ENCODE data around the gene RILPL2.
A peak's percentile ranks its signal among the peaks of the same experiment; 100 is the strongest.
"Not testable (repeated sequence)": the region's sequence is repeated elsewhere in the genome, so short reads cannot be mapped to it uniquely, and the experiment has no call there.

Gene RILPL2

DNA sequence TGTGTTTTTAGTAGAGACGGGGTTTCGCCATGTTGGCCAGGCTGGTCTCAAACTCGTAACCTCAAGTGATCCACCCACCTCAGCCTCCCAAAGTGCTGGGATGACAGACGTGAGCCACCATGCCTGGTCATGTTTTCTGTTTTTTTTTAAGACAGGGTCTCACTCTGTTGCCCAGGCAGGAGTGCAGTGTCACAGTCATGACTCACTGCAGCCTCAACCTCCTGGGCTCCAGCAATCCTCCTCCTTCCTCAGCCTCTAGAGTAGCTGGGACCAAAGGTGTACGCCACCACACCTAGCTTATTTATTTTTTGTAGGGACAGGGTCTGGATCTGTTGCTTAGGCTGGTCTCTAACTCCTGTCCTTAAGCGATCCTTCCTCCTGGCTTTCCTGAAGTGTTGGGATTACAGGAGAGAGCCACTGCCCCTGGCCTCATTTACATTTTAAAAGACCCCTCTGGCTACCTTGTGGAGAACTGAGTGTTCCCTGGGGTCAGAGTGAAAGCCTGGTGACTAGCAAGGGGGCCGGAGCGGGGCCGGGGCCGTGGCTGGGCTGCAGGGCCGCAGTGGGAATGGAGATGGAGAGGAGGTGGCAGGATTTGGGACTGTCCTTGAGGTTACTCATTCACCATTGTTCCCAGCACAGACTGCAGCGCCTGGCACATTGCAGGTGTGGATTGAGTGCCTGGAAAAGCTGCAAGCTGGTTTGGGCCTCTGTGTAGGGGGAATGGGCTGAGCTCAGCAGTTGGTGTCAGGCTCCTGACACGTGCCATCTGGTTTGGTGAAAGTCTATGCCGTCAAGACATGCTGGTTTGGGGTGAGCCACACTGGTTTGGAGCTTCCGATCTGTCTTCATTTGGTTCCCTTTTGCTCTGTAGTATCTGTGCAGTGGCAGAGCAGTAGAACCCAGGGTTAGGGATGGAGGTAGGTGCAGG lies 34.5 kb downstream of the RILPL2 start:
- DNase-seq, result no peak

DNA sequence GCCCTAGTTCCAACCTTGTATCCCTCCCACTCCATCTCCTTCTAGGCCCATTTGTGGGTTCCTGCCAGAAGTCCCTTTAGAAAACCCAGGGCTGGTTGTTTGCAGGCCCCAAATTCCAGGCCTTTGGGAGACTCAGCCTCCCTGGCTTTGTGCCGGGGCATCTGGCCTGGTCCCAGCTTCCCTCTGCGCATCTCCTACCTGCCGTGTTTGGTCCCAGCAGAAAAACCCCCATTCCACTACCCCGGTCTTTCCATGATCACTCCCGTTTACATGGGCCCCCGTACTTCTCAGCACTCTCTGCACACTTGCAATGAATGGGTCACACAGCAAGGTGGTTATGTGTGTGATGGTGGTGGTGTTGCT lies 37.2 kb downstream of the RILPL2 start:
- no peak for DNase-seq

- no peak for DNase-seq
These were observed 37.8 kb downstream of the RILPL2 start for GRCh38 chr12:123398550-123399254.

DNA sequence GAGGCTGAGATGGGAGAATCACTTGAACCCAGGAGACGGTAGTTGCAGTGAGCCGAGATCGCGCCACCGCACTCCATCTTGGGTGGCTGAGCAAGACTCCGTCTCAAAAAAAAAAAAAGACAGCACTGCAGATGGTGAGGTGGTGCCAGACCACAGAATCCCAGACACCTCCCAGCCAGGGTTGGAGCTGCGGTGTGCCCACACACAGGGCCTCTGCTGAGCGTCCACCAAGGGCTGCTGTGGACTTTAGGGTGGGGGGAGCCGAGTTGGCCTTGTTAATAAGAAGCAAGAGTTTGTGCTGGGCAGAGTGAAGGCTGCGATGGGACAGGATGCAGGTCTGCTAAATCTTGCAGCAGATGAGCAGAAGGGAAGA lies 38.3 kb downstream of the RILPL2 start:
- no peak for DNase-seq

- DNase-seq, result no peak
These were observed 39.1 kb downstream of the RILPL2 start for GRCh38 chr12:123397400-123397799.

DNA sequence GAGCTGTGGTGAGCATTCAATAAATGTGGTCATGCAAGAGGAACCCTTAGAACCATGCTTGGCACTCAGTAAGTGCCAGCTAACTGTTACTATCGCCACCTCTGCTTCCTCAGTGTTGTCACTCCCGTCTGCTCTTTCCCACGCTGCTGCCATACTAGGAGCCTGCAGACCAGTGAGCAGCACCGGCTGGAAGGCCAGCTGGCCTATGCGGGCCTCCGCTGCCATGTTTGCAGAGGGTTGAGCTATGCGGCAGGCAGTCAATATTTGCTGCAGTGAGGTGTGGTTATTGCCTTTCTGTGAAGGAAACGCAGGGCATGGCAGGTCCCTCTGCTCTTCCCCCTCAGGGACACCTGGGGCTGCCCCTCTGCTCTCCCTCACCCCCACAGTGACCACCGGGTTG lies 39.5 kb downstream of the RILPL2 start:
- DNase-seq, result no peak

DNA sequence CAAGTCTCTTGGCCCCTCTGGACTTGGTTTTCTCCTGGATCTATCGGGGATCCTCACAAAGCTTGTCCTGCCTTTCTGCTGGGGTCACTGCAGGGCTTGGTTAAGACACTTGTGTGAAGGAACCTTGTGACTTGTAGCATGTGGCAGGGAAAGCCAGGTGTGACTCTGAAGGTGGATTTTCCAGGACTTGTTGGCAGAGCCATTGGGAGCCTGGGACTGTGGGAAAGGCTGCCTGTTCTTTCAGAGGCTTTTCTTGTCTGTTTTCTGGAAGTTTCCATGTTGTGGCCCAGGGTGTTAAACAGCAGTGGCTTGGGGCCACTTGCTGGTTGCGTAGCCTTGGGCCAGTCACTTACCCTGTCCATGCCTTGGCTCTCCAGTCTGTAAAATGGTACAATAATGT lies 39.9 kb downstream of the RILPL2 start:
- DNase-seq, result no peak

- DNase-seq, result no peak
These were observed 41.2 kb downstream of the RILPL2 start for GRCh38 chr12:123395236-123395635.

DNA sequence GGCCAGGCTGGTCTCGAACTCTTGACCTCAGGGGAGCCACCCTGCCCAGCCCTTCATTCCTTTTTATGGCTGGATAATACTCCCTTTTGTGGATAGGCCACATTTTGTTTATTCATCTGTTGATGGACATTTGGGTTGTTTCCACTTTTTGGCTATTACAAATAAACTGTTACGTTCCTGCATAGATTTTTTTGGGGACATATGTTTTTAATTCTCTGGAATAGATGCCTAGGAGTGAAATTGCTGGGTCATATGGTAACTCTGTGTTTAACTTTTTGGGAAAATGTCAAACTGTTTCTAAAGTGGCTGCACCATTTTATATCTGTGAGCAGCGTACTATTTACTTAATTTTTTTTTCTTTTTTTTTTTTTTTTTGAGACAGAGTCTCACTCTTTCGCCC lies 42.7 kb downstream of the RILPL2 start:
- DNase-seq, result no peak

DNA sequence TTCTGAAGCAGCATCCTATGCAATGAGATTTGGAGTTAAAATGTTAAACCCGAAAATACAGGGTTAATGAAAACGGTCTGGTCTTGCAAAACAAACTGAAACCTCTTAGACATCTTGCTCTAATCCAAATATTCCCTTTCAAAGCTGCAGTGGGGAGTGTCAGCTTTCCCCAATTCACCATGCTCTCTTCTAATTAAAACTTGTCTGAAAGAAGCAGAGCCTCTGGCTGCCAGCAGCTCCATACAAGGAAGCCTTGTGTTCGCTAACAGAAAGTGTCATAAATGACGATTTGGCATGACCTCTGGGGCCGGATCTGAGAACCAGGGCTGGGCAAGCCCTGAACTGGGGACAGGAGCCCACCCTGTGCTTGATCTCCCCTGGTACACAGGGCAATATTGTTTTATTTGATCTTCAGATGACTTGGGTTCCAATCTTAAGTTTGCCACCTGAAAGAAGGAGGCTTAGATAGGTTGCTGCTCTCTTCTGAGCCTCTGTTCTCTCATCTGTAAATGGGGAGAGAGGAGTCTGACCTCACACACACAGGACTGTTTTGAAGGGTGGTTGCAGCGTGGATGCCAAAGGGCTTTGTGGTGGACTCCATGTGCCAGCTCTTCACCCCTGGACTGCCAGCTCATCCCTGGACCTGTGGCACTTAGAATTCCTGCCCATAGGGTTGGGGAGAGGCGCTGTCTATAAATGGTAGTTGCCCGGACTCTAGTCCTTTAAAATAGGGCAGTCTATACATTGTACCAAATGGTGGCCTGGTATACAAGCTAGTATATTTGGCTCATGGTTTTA lies 44.7 kb downstream of the RILPL2 start:
- no peak for DNase-seq

DNA sequence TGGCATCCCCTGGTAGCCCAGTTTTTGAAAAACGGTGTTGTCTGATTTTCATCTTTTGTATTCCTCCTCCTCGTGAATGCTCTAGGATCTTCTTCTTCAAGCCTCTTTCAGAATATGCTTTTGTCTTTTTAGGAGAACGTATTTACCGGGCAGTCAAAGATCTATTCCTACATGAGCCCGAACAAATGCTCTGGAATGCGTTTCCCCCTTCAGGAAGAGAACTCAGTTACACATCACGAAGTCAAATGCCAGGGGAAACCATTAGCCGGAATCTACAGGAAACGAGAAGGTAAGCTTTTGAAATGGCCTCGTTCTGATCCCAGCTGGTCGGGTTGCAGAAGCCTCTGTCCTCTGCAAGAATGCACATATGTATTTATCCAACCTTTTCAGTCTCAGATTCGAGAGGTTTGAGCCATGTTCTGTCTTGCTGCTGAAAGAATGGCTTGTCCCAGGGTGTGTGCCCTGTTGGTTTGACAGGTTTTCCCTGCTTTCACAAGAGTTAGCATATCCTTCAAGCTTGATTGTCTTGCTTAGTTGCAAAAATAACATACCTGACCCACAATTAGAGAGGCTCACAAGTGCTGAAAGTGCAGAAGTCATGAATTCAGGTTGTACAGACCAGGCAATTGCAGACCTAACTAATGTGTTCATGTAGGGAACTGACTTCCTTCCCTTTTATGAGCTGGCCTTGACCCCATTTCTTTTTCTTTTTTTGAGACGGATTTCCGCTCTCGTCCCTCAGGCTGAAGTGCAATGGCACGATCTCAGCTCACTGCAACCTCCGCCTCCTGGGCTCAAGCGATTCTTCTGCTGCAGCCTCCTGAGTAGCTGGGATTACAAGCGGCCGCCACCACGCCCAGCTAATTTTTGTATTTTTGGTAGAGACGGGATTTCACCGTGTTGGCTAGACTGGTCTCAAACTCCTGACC lies 45.7 kb downstream of the RILPL2 start:
- no peak for DNase-seq

GRCh38 chr12:123389560-123390351 lies 46.7 kb downstream of the RILPL2 start:
- no peak for DNase-seq

DNA sequence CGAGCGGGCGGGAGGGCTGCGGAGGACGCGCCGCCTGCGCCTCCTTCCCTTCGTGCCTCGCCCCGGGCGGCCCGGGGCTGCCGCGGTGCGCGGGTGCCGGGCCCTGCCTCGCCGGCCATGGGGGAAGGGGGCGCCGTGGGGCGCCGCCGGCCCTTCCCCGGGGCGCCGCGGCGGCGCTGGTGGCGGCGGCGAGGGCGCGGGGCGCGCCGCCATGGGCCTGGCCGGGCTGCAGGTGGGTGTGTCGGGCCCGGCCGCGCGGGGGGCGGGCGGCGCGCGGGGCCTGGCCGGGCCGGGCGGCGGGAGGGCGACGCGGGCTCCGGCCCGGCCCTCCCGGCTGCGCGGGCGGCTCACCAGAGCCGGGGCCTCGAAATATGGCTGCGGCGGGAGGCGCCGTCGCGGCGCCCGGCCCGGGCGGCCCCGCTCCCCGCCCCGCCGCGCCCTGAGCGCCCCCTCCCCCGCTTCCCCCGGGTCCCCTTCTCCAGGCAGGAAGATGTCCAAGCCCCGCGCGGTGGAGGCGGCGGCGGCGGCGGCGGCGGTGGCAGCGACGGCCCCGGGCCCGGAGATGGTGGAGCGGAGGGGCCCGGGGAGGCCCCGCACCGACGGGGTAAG lies 47.4 kb downstream of the RILPL2 start:
- no peak for DNase-seq

- peak; percentile 78 for DNase-seq
These were observed 48.1 kb downstream of the RILPL2 start for GRCh38 chr12:123388177-123388950.

- DNase-seq, result no peak
These were observed 48.8 kb downstream of the RILPL2 start for GRCh38 chr12:123387508-123388176.

GRCh38 chr12:123385536-123385935 lies 50.9 kb downstream of the RILPL2 start:
- DNase-seq, result not testable (repeated sequence)

DNA sequence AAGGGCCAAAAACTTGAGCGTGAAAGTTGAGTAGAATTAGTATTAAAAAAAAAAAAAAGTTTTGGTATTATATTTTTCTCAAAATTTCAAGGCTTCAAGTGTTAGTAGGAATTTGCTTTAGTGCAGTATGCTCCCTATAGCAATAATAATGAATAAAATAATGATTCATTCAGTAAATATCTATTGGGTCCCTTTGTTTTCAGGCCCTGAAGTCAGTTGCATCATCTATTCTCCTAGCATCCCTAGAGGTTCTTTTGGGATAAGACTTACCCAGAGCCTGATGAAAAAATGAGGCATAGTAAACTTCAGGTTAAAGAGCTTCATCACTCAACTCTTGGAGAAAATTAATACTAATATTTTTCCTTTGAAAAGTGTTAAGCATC lies 51.5 kb downstream of the RILPL2 start:
- no peak for DNase-seq

DNA sequence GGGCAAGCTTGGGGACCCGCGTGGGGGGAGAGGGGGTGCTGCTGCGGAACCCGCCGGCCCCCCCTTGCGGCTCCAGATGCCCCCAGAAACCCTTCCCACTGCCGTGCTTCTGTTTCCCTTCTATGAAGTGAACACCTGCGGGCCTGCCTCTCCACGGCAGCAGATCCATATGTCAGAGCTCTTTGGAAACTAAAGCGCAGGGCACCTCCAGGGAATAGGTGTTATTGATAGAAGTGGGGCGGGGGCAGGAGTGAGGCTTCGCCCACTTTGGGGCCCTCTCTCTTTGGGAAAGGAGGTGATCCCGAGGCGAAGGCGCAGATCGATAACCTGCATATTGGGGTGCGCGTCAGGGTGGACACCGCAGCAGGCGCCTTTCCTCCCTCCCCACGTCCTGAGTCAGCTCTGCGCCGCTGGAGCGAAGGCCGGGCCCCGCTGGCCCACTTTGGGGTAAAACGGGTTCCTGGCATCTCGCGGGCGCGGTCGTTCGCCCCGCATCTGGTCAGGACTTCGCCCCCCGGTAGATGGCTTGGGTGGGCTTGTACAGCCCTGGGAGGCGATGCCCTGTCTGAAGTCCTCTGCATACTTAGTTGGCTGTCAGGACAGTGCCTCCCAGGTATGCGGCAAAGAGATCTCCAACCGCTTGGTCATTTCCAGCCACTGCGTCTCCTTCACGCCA lies 52.0 kb downstream of the RILPL2 start:
- DNase-seq, result no peak

DNA sequence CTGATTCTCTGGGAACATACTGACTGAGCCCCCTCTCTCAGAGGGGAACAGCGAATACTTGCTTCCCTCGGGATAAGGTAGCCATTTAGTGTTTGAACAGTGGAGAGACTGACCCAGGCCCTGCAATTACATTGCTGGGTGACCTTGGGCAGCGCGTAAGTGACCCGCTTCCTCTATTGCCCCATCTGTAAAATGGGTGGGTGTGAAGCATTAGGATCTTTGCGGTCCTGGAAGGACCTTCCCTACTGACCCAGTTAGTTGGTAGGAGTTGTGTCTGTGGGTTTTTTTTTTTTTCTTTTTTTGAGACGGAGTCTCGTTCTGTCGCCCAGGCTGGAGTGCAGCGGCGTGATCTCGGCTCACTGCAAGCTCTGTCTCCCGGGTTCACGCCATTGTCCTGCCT lies 53.8 kb downstream of the RILPL2 start:
- no peak for DNase-seq
